ENCODE data around the gene NHSL2.

NHSL2 gene

DNA sequence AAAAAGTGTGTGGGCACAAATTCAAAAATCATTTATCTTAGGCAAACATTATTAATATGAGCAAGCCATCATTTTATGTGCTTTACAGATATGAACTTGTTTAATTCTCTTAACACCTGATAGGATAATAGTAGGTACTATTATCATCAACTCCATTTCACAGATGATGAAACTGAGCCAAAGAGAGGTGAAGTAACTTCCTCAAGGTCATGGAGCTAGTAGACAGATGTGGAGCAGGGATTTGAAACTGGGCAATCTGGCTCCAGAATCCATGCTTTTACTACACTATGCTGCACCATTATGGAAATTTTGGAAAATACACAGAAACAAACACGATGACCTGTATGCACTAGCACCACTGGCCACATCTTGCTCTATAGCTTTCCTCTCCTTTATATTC is 269.9 kb downstream of the NHSL2 start:
- TF ChIP-seq, protein P1, sequence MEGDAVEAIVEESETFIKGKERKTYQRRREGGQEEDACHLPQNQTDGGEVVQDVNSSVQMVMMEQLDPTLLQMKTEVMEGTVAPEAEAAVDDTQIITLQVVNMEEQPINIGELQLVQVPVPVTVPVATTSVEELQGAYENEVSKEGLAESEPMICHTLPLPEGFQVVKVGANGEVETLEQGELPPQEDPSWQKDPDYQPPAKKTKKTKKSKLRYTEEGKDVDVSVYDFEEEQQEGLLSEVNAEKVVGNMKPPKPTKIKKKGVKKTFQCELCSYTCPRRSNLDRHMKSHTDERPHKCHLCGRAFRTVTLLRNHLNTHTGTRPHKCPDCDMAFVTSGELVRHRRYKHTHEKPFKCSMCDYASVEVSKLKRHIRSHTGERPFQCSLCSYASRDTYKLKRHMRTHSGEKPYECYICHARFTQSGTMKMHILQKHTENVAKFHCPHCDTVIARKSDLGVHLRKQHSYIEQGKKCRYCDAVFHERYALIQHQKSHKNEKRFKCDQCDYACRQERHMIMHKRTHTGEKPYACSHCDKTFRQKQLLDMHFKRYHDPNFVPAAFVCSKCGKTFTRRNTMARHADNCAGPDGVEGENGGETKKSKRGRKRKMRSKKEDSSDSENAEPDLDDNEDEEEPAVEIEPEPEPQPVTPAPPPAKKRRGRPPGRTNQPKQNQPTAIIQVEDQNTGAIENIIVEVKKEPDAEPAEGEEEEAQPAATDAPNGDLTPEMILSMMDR (IDR thresholded peaks at IDR 0.05): no peak
- Histone ChIP-seq H3K27ac (peak overlapping the region; percentile 80), H3K36me3 (no peaks in the 10 kb centered on the region), H3K4me3 (ENCODE audit: low read depth in 1 of 2, low read length in 1 of 2) (peak overlapping the region; percentile 64 to 72), H3K27me3 (no peaks in the 10 kb centered on the region), H3K4me1 (ENCODE audit: control insufficient read depth in 1 of 2, insufficient read depth in 1 of 2, low read depth in 1 of 2, low read length in 1 of 2) (peaks cover 7 to 23% of the 10 kb centered on the region in 2 experiments), H3K9me3 (no peaks in the 10 kb centered on the region)

DNA sequence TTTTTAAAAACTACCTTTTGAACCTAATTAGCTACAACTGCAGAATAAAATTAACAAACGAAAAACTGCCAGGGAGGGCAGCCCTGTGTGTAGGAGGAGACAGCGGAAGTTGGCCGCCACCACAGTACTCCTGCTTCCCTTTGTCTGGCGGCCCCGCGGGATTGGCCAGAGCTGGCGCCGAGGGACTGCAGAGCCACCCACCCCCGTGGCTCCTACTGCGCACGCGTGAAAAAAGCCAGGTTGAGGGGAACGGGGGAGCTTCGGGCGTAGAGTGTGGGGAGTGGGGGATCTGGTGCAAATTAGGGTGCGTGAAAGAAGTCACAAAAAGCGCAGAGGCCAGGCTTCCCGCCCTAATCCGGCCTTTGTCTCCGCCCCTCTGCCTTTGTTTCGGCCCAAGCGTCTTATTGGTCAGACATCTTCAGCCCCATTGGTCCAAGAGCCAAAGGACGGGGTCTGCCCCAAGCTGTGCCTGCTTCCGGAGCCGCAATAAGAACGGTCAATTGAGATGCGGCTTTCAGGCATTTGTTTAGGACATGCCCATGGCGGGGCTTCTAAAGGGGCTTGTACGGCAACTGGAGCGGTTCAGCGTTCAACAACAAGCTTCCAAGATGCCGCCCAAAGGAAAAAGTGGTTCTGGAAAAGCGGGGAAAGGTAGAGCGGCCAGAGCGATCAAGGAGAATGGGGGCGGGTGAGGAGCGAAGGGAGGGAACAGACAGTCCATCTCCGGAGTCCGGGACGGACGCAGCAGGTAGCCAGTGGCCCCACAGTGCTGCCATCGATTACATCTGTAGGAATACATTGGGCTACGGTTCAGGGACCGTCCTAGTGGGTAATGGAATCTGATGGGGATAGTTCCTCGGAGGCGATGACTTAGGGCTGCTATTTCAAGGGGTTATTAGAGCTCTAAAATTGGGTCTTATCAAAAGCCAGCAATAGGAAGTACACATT is 270.8 kb downstream of the NHSL2 start, which contains the start of gene PIN4:
Gene PIN4, plus strand, starts transcription at position 580 of the 948 bp plus-strand sequence. Its CDS starts 29 bp downstream, at position 609.
- no peaks in the 10 kb centered on the region for H3K36me3 ChIP-seq
- peak within 1 kb of the TSS; percentile 64 to 72 for H3K4me3 ChIP-seq (ENCODE audit: low read depth in 1 of 2, low read length in 1 of 2)
- no peaks in the 10 kb centered on the region for H3K9me3 ChIP-seq
- TF ChIP-seq, protein P1 (IDR thresholded peaks at IDR 0.05): no peak
- H3K27me3 ChIP-seq: no peaks in the 10 kb centered on the region
- peaks cover 7 to 23% of the 10 kb centered on the region in 2 experiments for H3K4me1 ChIP-seq (ENCODE audit: control insufficient read depth in 1 of 2, insufficient read depth in 1 of 2, low read depth in 1 of 2, low read length in 1 of 2)
- peak within 1 kb of the TSS; percentile 80 for H3K27ac ChIP-seq

DNA sequence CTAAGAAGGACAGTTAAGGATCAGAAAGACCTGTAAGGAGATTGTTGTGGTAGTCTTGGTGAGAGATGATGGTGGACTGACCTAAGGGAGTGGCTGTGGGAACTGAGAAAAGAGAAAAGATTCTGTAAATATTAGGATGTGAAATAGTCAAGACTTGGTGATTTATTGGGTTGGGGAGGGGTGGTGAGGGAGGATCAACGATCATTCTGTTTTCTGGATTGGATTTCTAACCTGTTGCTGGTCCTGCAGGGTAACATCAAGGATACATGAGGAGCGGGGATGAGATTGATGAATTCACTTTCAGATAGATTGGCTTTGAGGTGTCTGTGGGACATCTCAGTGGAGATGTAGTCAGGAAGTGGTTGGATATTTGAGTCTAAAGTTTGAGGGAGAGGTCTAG is 272.3 kb downstream of the NHSL2 start:
- Histone ChIP-seq H3K27me3 (no peaks in the 10 kb centered on the region), H3K4me3 (ENCODE audit: low read depth in 1 of 2, low read length in 1 of 2) (no peak overlapping the region)
- TF ChIP-seq, protein P1 (IDR thresholded peaks at IDR 0.05): no peak

DNA sequence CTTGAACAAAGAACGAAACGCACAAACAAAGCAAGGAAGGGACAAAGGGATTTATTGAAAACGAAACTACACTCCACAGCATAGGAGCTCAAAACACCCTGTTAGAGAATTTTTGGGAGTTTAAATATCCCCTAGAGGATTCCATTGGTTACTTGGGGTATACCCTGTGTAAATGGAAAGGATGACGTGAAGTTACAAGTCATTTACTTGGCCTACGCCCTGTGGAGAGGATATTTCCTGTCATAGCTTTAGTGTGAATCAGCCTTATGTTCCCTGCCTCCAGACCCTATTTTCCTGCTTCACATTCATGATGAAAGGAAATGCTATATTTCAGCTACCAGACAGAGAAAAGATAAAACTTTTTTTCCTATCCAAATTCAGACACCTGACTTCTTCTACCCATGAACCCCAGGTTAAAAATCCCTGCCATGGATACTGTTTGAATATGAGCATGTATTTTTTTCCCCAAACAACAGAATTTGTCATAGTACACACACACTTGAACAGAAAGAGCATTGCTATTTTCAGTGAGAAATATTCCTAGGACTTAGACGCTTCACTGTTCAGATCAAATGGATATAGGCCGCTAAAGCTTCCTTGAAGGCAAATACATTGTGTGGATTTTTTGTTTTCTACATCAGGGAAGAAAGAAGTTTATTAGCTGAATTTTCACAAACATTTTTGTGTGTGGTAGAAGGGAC is 291.3 kb downstream of the NHSL2 start:
- Histone ChIP-seq H3K27ac (no peak overlapping the region), H3K4me1 (ENCODE audit: control insufficient read depth in 1 of 2, insufficient read depth in 1 of 2, low read depth in 1 of 2, low read length in 1 of 2) (no peaks in the 10 kb centered on the region), H3K27me3 (no peaks in the 10 kb centered on the region), H3K9me3 (no peaks in the 10 kb centered on the region), H3K36me3 (peaks cover 17% of the 10 kb centered on the region), H3K4me3 (ENCODE audit: low read depth in 1 of 2, low read length in 1 of 2) (no peak overlapping the region)
- TF ChIP-seq, protein P1 (IDR thresholded peaks at IDR 0.05): no peak

More for the DNA sequence above, 272.3 kb downstream of the NHSL2 start:
- H3K4me1 ChIP-seq (ENCODE audit: control insufficient read depth in 1 of 2, insufficient read depth in 1 of 2, low read depth in 1 of 2, low read length in 1 of 2): peaks cover 7 to 23% of the 10 kb centered on the region in 2 experiments
- no peaks in the 10 kb centered on the region for H3K9me3 ChIP-seq
- no peak overlapping the region for H3K27ac ChIP-seq
- peaks cover 10% of the 10 kb centered on the region for H3K36me3 ChIP-seq

All from neutrophil (primary cell).